IMR-90 (cell line): Measurements from ENCODE around the gene AJUBA. TPM values are rescaled to one million over a fixed set of nuclear protein-coding genes. Genes with fewer than 3 reads are reported as not detected.
A peak's percentile ranks its signal among the peaks of the same experiment; 100 is the strongest.

Experiments used
- ATAC-seq: fragments of 200-7000 bp; cut with Tn5 transposase; 2 replicates; pipeline ENCODE4 v1.9.1; 2020; ENCODE audit warnings: low read depth, mild to moderate bottlenecking, moderate library complexity
- BruUV-seq: library from RNA; stranded (reverse); fragments of 400-500 nt; replicated peaks from 2 replicates; lab custom pipeline; 2021; lab: Mats Ljungman, UMichigan
- CTCF ChIA-PET: fragments of 300-600 bp; formaldehyde crosslinking; extraction: SDS; loops from one replicate; lab custom pipeline; 2021; ENCODE audit warnings: antibody characterized with exemption; lab: Yijun Ruan, JAX
- POLR2A ChIA-PET: fragments of 300-600 bp; sonication (Branson Sonifier 250); formaldehyde crosslinking; loops from one replicate; lab custom pipeline; 2022; ENCODE audit warnings: antibody characterized with exemption; ENCODE audit not compliant: unreplicated experiment; lab: Charles Lee
- DNase-seq: peaks from one replicate; pipeline ENCODE4 v3.0.0; 2013
- H2AFZ ChIP-seq: replicated peaks from 2 replicates; pipeline ENCODE3; 2013; ENCODE audit warnings: low read length, mild to moderate bottlenecking; ENCODE audit not compliant: poor library complexity
- H2AK5ac ChIP-seq: 2 replicates; pipeline ENCODE4 v1.6.1; 2013; ENCODE audit warnings: low read depth, low read length, inconsistent platforms
- H2AK9ac ChIP-seq: replicated peaks from 2 replicates; pipeline ENCODE3; 2013; ENCODE audit warnings: mild to moderate bottlenecking, low read depth, low read length, moderate library complexity; ENCODE audit not compliant: poor library complexity
- H2BK120ac ChIP-seq: 2 replicates; pipeline ENCODE4 v1.6.1; 2013; ENCODE audit warnings: low read depth, low read length, inconsistent platforms
- H2BK15ac ChIP-seq: 3 replicates; pipeline ENCODE4 v1.6.1; 2013; ENCODE audit warnings: low read depth, low read length, inconsistent platforms
- H2BK20ac ChIP-seq: 2 replicates; pipeline ENCODE4 v1.6.1; 2013; ENCODE audit warnings: low read depth, mild to moderate bottlenecking, inconsistent platforms, low read length, moderate library complexity
- H2BK5ac ChIP-seq: 2 replicates; pipeline ENCODE4 v1.6.1; 2013; ENCODE audit warnings: mild to moderate bottlenecking, low read depth, low read length, inconsistent platforms; ENCODE audit not compliant: poor library complexity, severe bottlenecking
- H3K14ac ChIP-seq: replicated peaks from 2 replicates; pipeline ENCODE4 v1.6.1; 2013; ENCODE audit warnings: low read depth, low read length, inconsistent platforms
- H3K18ac ChIP-seq: 2 replicates; pipeline ENCODE4 v1.6.1; 2013; ENCODE audit warnings: low read depth, low read length, control low read depth
- H3K23ac ChIP-seq: 2 replicates; pipeline ENCODE4 v1.6.1; 2013; ENCODE audit warnings: low read depth, low read length, inconsistent platforms
- H3K27ac ChIP-seq: 2 replicates; pipeline ENCODE4 v1.5.1; 2013; ENCODE audit warnings: mild to moderate bottlenecking, control low read depth, low read length; ENCODE audit not compliant: insufficient read depth
- H3K27me3 ChIP-seq: 2 replicates; pipeline ENCODE4 v1.6.1; 2013; ENCODE audit warnings: low read length; ENCODE audit not compliant: control insufficient read depth, insufficient read depth
- H3K36me3 ChIP-seq: 2 replicates; pipeline ENCODE4 v1.6.1; 2013; ENCODE audit warnings: low read length, mixed read lengths; ENCODE audit not compliant: control insufficient read depth, insufficient read depth
- H3K4ac ChIP-seq: 2 replicates; pipeline ENCODE4 v1.6.1; 2013; ENCODE audit warnings: low read depth, low read length, inconsistent platforms
- H3K4me1 ChIP-seq: 2 replicates; pipeline ENCODE4 v1.6.1; 2013; ENCODE audit warnings: low read length, mixed read lengths; ENCODE audit not compliant: control insufficient read depth, insufficient read depth
- H3K4me2 ChIP-seq: 2 replicates; pipeline ENCODE4 v1.6.1; 2013; ENCODE audit warnings: low read depth, mild to moderate bottlenecking, control low read depth, low read length, moderate library complexity
- H3K4me3 ChIP-seq: 2 replicates; pipeline ENCODE4 v1.5.1; 2013; ENCODE audit warnings: low read depth, mild to moderate bottlenecking, control low read depth, low read length, moderate library complexity; ENCODE audit not compliant: insufficient read depth
- H3K56ac ChIP-seq: 2 replicates; pipeline ENCODE4 v1.6.1; 2013; ENCODE audit warnings: low read length, inconsistent platforms; ENCODE audit not compliant: insufficient read depth; ENCODE audit errors: extremely low read depth
- H3K79me1 ChIP-seq, 2 experiments: 2 replicates each; pipeline ENCODE4 v1.6.1; 2013; ENCODE audit warnings: low read length in 2 of 2, inconsistent platforms in 1 of 2, low read depth in 1 of 2
- H3K9ac ChIP-seq: 2 replicates; pipeline ENCODE4 v1.6.1; 2013; ENCODE audit warnings: low read depth, low read length, control low read depth
- H3K9me1 ChIP-seq: 2 replicates; pipeline ENCODE4 v1.6.1; 2013; ENCODE audit warnings: low read length, inconsistent platforms; ENCODE audit not compliant: insufficient read depth
- H3K9me3 ChIP-seq: 2 replicates; pipeline ENCODE4 v1.6.1; 2013; ENCODE audit warnings: low read length; ENCODE audit not compliant: control insufficient read depth, insufficient read depth
- H4K20me1 ChIP-seq: 2 replicates; pipeline ENCODE4 v1.6.1; 2013; ENCODE audit warnings: low read length, inconsistent platforms; ENCODE audit not compliant: insufficient read depth
- H4K5ac ChIP-seq: 2 replicates; pipeline ENCODE4 v1.6.1; 2013; ENCODE audit warnings: mild to moderate bottlenecking, low read depth, low read length, control low read depth
- H4K8ac ChIP-seq, 2 experiments: 2 replicates each; pipeline ENCODE4 v1.6.1; 2013; ENCODE audit warnings: low read depth in 2 of 2, low read length in 2 of 2, control low read depth in 1 of 2, inconsistent platforms in 1 of 2
- H4K91ac ChIP-seq: 2 replicates; pipeline ENCODE4 v1.6.1; 2013; ENCODE audit warnings: low read depth, low read length, inconsistent platforms; ENCODE audit not compliant: insufficient read depth
- FOS ChIP-seq: fragments of 150-350 bp; IDR thresholded peaks from 2 replicates; pipeline ENCODE4 v1.6.1; 2016; ENCODE audit warnings: low read depth, low read length
- MAFK ChIP-seq: IDR thresholded peaks from 2 replicates; pipeline ENCODE4 v1.6.1; 2012; ENCODE audit warnings: low read depth, low read length, improper control_type of control experiment
- MXI1 ChIP-seq: IDR thresholded peaks from 2 replicates; pipeline ENCODE4 v1.6.1; 2012; ENCODE audit warnings: low read depth, mild to moderate bottlenecking, low read length, moderate library complexity, borderline replicate concordance
- NFE2L2 ChIP-seq: fragments of 150-350 bp; IDR thresholded peaks from 2 replicates; pipeline ENCODE4 v1.6.1; 2016; ENCODE audit warnings: low read depth, mild to moderate bottlenecking, low read length
- RAD21 ChIP-seq: IDR thresholded peaks from 2 replicates; pipeline ENCODE4 v1.6.1; 2012; ENCODE audit warnings: low read length, improper control_type of control experiment
- RCOR1 ChIP-seq: IDR thresholded peaks from 2 replicates; pipeline ENCODE4 v1.6.1; 2012; ENCODE audit warnings: mild to moderate bottlenecking, low read length, improper control_type of control experiment; ENCODE audit not compliant: insufficient replicate concordance
- RFX5 ChIP-seq: IDR thresholded peaks from 2 replicates; pipeline ENCODE4 v1.8.0; 2012; ENCODE audit warnings: low read depth, mild to moderate bottlenecking, low read length, moderate library complexity
- SMC3 ChIP-seq: fragments of 150-350 bp; IDR thresholded peaks from 2 replicates; pipeline ENCODE4 v1.6.1; 2016; ENCODE audit warnings: low read depth, mild to moderate bottlenecking, antibody characterized with exemption, low read length, moderate library complexity
- WGBS, 2 experiments: methylation state at CpG; one replicate each; pipeline versions ENCODE4 v1.1.5 to v1.1.7; 2013; ENCODE audit warnings: missing lambda C conversion rate in 2 of 2; ENCODE audit not compliant: insufficient read length in 1 of 2; ENCODE audit errors: extremely low coverage in 2 of 2; 5-methylcytosine and 5-hydroxymethylcytosine counted together
- dilution Hi-C: fragments of 300-500 bp; cut with HindIII; formaldehyde crosslinking; loops from one replicate; pipeline ENCODE4 v1.14.3; 2018; ENCODE audit warnings: low sequenced_read_pairs; ENCODE audit not compliant: unreplicated experiment
- in situ Hi-C: fragments of 300-500 bp; cut with MboI; formaldehyde crosslinking; loops from 3 replicates; pipeline ENCODE4 v1.14.3; 2019; ENCODE audit warnings: low sequenced_read_pairs, inconsistent platforms, mixed read lengths
- intact Hi-C: fragments of 100-400 bp; cut with micrococcal nuclease; formaldehyde crosslinking; loops from 2 replicates; pipeline ENCODE4 v1.10.0; 2022
- polyA plus RNA-seq, 3 experiments: library from polyadenylated mRNA; depleted of rRNA; stranded (reverse); fragments of >200 nt; gene quantifications; 2 replicates each; pipeline ENCODE4 v1.2.3, GENCODE V29; 2012; ENCODE audit warnings: low replicate concordance in 1 of 3
- total RNA-seq: library from RNA; depleted of rRNA; stranded (reverse); fragments of >200 nt; gene quantifications from 2 replicates; pipeline ENCODE4 v1.2.3, GENCODE V29; 2012
- TF ChIP-seq, protein P1 (sequence below): conservative IDR thresholded peaks from 2 replicates; pipeline ENCODE4 v1.5.1; 2012; ENCODE audit warnings: mild to moderate bottlenecking, low read depth, low read length, improper control_type of control experiment

AJUBA gene
- total and polyA plus RNA-seq, 2 of the 4 experiments (the other 2 are of a cell fraction) = 46.4 to 67.6 TPM

DNA sequence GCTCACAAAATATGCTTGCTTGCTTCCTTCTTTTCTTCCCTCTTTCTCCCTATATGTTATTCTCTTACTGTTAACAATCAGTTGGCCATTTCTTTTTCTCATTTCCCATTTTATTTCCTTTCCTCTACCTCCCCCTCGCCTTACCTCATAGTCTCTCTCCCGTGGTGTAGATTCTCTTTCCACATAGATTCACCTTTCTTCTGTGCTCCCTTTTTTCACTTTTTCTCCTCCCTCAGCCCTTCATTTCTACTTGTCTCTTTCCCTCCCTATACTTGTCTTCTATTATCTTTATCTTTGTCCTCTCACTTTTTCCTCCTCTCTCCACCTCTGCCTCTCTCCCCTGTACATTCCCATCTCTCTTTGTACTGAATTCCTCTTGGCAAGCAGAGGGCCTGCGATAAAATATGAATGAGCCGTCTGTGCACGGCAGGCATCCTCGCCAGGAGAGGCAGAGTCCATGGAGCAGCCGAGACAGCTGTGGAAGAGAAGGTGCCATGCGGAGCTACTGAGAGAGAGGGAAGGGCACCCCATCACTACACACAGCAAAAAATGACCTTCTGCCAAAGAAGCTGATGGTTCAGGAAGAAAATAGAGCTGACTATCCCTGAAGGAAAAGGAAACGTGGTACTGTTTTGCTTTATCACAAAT, 15.4 kb upstream of the AJUBA start:
- WGBS, 2 experiments = 89% methylated on average over 2 of the region's 9 CpGs; no CpG with 5 or more reads in 1 of the 2 experiments
- TF ChIP-seq RAD21 = no peak
- no peak for TF ChIP-seq FOS
- no peak for TF ChIP-seq NFE2L2
- TF ChIP-seq MAFK = no peak
- TF ChIP-seq, protein P1, sequence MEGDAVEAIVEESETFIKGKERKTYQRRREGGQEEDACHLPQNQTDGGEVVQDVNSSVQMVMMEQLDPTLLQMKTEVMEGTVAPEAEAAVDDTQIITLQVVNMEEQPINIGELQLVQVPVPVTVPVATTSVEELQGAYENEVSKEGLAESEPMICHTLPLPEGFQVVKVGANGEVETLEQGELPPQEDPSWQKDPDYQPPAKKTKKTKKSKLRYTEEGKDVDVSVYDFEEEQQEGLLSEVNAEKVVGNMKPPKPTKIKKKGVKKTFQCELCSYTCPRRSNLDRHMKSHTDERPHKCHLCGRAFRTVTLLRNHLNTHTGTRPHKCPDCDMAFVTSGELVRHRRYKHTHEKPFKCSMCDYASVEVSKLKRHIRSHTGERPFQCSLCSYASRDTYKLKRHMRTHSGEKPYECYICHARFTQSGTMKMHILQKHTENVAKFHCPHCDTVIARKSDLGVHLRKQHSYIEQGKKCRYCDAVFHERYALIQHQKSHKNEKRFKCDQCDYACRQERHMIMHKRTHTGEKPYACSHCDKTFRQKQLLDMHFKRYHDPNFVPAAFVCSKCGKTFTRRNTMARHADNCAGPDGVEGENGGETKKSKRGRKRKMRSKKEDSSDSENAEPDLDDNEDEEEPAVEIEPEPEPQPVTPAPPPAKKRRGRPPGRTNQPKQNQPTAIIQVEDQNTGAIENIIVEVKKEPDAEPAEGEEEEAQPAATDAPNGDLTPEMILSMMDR = no peak
- no peak for TF ChIP-seq RFX5
- no peak for TF ChIP-seq RCOR1
- no peak for TF ChIP-seq SMC3
- no peak for TF ChIP-seq MXI1
- H2BK20ac ChIP-seq = no peak overlapping the region
- no peak overlapping the region for H3K4me2 ChIP-seq
- H2AK9ac ChIP-seq = peak overlapping the region; percentile 48
- H3K23ac ChIP-seq = no peak overlapping the region
- H4K91ac ChIP-seq = no peak overlapping the region
- no peak overlapping the region for H2BK5ac ChIP-seq
- no peak overlapping the region for H2BK15ac ChIP-seq
- intact Hi-C loops = no loop called here
- no peak overlapping the region for H3K18ac ChIP-seq
- no peak overlapping the region for H2BK120ac ChIP-seq
- no peak overlapping the region for H2AK5ac ChIP-seq
- no peak for DNase-seq
- H3K56ac ChIP-seq = no peak overlapping the region
- no peak overlapping the region for H3K27ac ChIP-seq
- H3K9me1 ChIP-seq = no peaks in the 10 kb centered on the region; the same call in 1 of the 2 replicates
- H4K5ac ChIP-seq = no peak overlapping the region
- H4K8ac ChIP-seq = no peak overlapping the region
- no peak overlapping the region for H3K4ac ChIP-seq
- ATAC-seq = no peak
- H3K79me1 ChIP-seq = no peaks in the 10 kb centered on the region
- CTCF ChIA-PET = no interaction called here
- H3K36me3 ChIP-seq = no peaks in the 10 kb centered on the region
- H3K4me1 ChIP-seq = peaks cover 4% of the 10 kb centered on the region
- no peaks in the 10 kb centered on the region for H4K20me1 ChIP-seq
- no TSS peak for BruUV-seq
- H3K27me3 ChIP-seq = no peaks in the 10 kb centered on the region; the same call in 1 of the 2 replicates
- H3K9me3 ChIP-seq = no peaks in the 10 kb centered on the region
- POLR2A ChIA-PET = no interaction called here
- no peak overlapping the region for H3K9ac ChIP-seq
- in situ Hi-C loops = no loop called here
- dilution Hi-C loops = no loop called here
- H3K4me3 ChIP-seq = no peak overlapping the region
- H2AFZ ChIP-seq = no peak overlapping the region
- no peak overlapping the region for H3K14ac ChIP-seq
